Loucy (cell line): ENCODE results near the gene ZNF385B.
"Not testable (repeated sequence)": the region's sequence is repeated elsewhere in the genome, so short reads cannot be mapped to it uniquely, and the experiment has no call there.

Experiments used
- H2AFZ ChIP-seq: fragments of 200-600 bp; sonication (generic); 2 replicates; pipeline ENCODE4 v1.6.0; 2016; ENCODE audit warnings: antibody characterized with exemption, mild to moderate bottlenecking, low read length, moderate library complexity
- H3F3A ChIP-seq: fragments of 200-600 bp; 2 replicates; pipeline ENCODE4 v1.6.0; 2016; ENCODE audit warnings: antibody characterized with exemption, low read depth, mild to moderate bottlenecking
- H3K27me3 ChIP-seq: fragments of 200-600 bp; sonication (generic); 2 replicates; pipeline ENCODE4 v1.6.1; 2014; ENCODE audit warnings: low read length, mild to moderate bottlenecking; ENCODE audit not compliant: insufficient read depth, poor library complexity, severe bottlenecking
- H3K36me3 ChIP-seq: fragments of 200-600 bp; sonication (generic); 2 replicates; pipeline ENCODE4 v1.6.1; 2016; ENCODE audit warnings: low read length; ENCODE audit not compliant: insufficient read depth
- H3K4me1 ChIP-seq: fragments of 200-600 bp; sonication (generic); 2 replicates; pipeline ENCODE4 v1.5.1; 2014; ENCODE audit warnings: low read length, mild to moderate bottlenecking; ENCODE audit not compliant: insufficient read depth, poor library complexity, severe bottlenecking
- H3K4me2 ChIP-seq: fragments of 200-600 bp; sonication (generic); 2 replicates; pipeline ENCODE4 v1.6.0; 2014; ENCODE audit warnings: antibody characterized with exemption, low read length, low read depth, mild to moderate bottlenecking; ENCODE audit not compliant: poor library complexity, severe bottlenecking
- H3K4me3 ChIP-seq: fragments of 200-600 bp; sonication (generic); 2 replicates; pipeline ENCODE4 v1.5.1; 2014; ENCODE audit warnings: low read length, mild to moderate bottlenecking, mixed read lengths; ENCODE audit not compliant: poor library complexity, severe bottlenecking
- H3K79me2 ChIP-seq: fragments of 200-600 bp; sonication (generic); 2 replicates; pipeline ENCODE4 v1.6.1; 2014; ENCODE audit warnings: low read length; ENCODE audit not compliant: insufficient read depth
- H3K9ac ChIP-seq: fragments of 200-600 bp; sonication (generic); 2 replicates; pipeline ENCODE4 v1.6.0; 2014; ENCODE audit warnings: mild to moderate bottlenecking, low read depth, low read length, moderate library complexity; ENCODE audit not compliant: poor library complexity, severe bottlenecking
- H3K9me2 ChIP-seq: fragments of 200-600 bp; sonication (generic); replicated peaks from 2 replicates; pipeline ENCODE4 v1.6.1; 2016; ENCODE audit warnings: low read depth, low read length, mixed read lengths
- H3K9me3 ChIP-seq: fragments of 200-600 bp; sonication (generic); 2 replicates; pipeline ENCODE4 v1.6.1; 2014; ENCODE audit warnings: mild to moderate bottlenecking, antibody characterized with exemption, low read length, low read depth; ENCODE audit not compliant: insufficient read depth
- H4K20me1 ChIP-seq: fragments of 200-600 bp; sonication (generic); 2 replicates; pipeline ENCODE4 v1.6.0; 2014; ENCODE audit warnings: antibody characterized with exemption, low read length, mild to moderate bottlenecking; ENCODE audit not compliant: insufficient read depth, poor library complexity, severe bottlenecking
- CTCF ChIP-seq: fragments of 200-600 bp; sonication (generic); conservative IDR thresholded peaks from 2 replicates; pipeline ENCODE4 v1.5.1; 2014; ENCODE audit warnings: mild to moderate bottlenecking, antibody characterized with exemption, low read length
- EZH2phosphoT487 ChIP-seq: fragments of 200-600 bp; IDR thresholded peaks from 2 replicates; pipeline ENCODE4 v1.6.1; 2018; ENCODE audit warnings: antibody characterized with exemption, mild to moderate bottlenecking, moderate library complexity, borderline replicate concordance

ZNF385B gene

DNA sequence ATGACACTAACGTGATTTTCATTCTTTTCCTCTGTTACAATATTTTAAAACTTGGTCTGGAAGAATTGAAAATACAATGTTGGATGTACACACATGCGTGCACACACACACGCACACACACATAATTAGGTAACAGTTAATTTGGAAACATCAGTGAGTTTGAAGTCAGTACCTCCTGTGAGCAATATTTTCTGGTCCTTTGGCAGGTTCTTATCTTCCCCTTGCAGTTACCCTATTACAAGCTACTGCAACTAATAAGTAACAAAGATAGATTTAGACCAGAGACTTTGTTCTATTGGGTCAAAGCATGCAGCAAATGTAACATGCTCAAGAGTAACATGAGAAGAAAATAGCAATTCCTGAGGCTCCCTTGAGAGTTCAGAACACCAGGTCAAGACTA, 73.3 kb downstream of the ZNF385B start:
- no peaks in the 10 kb centered on the region for H3K4me1 ChIP-seq
- no peaks in the 10 kb centered on the region for H3K36me3 ChIP-seq
- no peaks in the 10 kb centered on the region for H4K20me1 ChIP-seq
- H3K4me2 ChIP-seq, result no peak overlapping the region
- no peaks in the 10 kb centered on the region for H3K79me2 ChIP-seq
- H3K9me2 ChIP-seq, result no peaks in the 10 kb centered on the region
- no peak overlapping the region for H3K4me3 ChIP-seq
- H3K9ac ChIP-seq, result no peak overlapping the region
- H3K27me3 ChIP-seq, result no peaks in the 10 kb centered on the region
- no peak overlapping the region for H2AFZ ChIP-seq
- TF ChIP-seq EZH2phosphoT487 (no peak), CTCF (no peak)
- no peaks in the 10 kb centered on the region for H3F3A ChIP-seq
- H3K9me3 ChIP-seq, result no peaks in the 10 kb centered on the region

- no peak overlapping the region for H2AFZ ChIP-seq
- H3K4me2 ChIP-seq, result no peak overlapping the region
- H3K9ac ChIP-seq, result no peak overlapping the region
- no peaks in the 10 kb centered on the region for H3K36me3 ChIP-seq
- no peaks in the 10 kb centered on the region for H3K27me3 ChIP-seq
- no peaks in the 10 kb centered on the region for H3K9me2 ChIP-seq
- no peak overlapping the region for H3K4me3 ChIP-seq
- H3K4me1 ChIP-seq, result no peaks in the 10 kb centered on the region
- no peaks in the 10 kb centered on the region for H3F3A ChIP-seq
- no peaks in the 10 kb centered on the region for H4K20me1 ChIP-seq
- H3K9me3 ChIP-seq, result no peaks in the 10 kb centered on the region
- H3K79me2 ChIP-seq, result no peaks in the 10 kb centered on the region
- TF ChIP-seq EZH2phosphoT487 (no peak), CTCF (no peak)
Observed at GRCh38 chr2:179787601-179788000, 73.8 kb downstream of the ZNF385B start.

- no peak for TF ChIP-seq EZH2phosphoT487
- no peak for TF ChIP-seq CTCF
- H3F3A ChIP-seq, result no peaks in the 10 kb centered on the region
- no peaks in the 10 kb centered on the region for H3K36me3 ChIP-seq
- no peaks in the 10 kb centered on the region for H3K9me3 ChIP-seq
- H3K9me2 ChIP-seq, result no peaks in the 10 kb centered on the region
- no peaks in the 10 kb centered on the region for H3K27me3 ChIP-seq
- no peaks in the 10 kb centered on the region for H3K4me1 ChIP-seq
- H4K20me1 ChIP-seq, result no peaks in the 10 kb centered on the region
- no peak overlapping the region for H3K9ac ChIP-seq
- H3K4me2 ChIP-seq, result no peak overlapping the region
- no peak overlapping the region for H2AFZ ChIP-seq
- H3K4me3 ChIP-seq, result no peak overlapping the region
- H3K79me2 ChIP-seq, result no peaks in the 10 kb centered on the region
Observed at GRCh38 chr2:179785902-179786301, 75.5 kb downstream of the ZNF385B start.

DNA sequence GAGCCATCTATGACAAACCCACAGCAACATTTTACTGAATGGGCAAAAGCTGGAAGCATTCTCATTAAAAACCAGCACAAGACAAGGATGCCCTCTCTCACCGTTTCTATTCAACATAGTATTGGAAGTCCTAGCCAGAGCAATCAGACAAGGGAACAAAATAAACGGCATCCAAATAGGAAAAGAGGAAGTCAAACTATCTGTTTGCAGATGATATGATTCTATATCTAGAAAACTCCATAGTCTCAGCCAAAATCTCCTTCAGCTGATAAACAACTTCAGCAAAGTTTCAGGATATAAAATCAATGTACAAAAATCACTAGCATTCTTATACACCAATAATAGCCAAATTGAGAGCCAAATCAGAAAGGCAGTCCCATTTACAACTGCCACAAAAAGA, 79.1 kb downstream of the ZNF385B start:
- not testable (repeated sequence) for H3K9ac ChIP-seq, H3K4me1 ChIP-seq, H3K9me2 ChIP-seq, H3K79me2 ChIP-seq, H4K20me1 ChIP-seq, H3F3A ChIP-seq, H3K4me3 ChIP-seq, H3K4me2 ChIP-seq, H3K27me3 ChIP-seq, H2AFZ ChIP-seq, H3K9me3 ChIP-seq, H3K36me3 ChIP-seq
